GM18498 (cell line): ENCODE measurements around the gene CFAP221.

Experiments
- ATAC-seq: cut with Tn5 transposase; IDR thresholded peaks from one replicate; pipeline ENCODE4 v1.9.1; 2021; ENCODE audit warnings: mild to moderate bottlenecking, moderate library complexity; ENCODE audit not compliant: unreplicated experiment

CFAP221 gene

DNA sequence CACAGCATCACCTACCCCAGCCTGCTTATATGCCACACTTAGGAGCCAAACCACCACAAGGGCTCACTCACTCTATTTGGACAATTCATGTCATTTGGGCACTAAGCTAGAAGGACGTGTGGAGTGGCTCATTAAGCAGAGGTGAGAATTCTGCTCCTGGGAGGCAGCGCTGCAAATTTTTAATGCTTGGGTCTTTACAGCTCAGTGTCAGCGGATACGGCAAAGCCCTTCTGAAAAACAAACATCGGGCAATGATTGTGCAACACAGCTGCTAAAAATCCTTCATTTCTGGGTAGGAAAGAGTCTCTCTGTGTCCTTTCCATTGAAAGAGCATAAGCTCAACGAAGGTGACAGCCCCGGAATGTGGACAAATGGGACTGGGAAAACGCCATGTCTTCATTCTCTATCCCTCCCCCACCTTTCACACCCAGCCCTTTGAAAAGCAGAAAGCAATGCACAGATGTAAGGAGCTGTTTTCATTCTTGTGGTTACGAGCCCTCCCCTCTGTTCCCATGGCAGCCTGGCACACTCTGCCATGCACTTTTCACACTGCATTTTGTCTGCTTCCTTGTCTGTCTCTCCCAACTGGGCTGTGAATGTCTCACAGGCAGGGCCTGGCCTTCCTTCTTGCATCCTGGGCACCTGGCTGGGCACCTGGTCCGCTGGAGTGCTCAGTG is 150.7 kb downstream of the CFAP221 start:
- no peak for ATAC-seq

DNA sequence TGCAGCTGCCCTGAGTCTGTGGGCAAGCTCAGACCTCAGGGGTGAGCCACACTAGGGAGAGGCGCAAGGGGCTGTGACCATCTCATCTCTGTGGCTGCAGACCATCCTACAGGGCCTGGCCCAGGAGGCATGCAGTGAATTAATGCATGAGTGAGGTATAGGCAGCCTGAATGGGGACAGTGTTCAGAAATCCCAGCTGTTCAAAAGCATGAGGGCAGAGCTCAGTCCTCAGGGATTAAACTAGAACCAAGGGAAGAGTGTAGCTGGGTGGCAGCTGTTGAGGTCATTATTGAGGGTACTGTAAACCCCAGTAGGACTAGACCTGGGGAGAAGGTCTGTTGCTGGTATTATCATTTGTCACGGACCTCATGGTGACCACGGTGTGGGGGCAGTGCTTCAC is 151.8 kb downstream of the CFAP221 start:
- no peak for ATAC-seq

DNA sequence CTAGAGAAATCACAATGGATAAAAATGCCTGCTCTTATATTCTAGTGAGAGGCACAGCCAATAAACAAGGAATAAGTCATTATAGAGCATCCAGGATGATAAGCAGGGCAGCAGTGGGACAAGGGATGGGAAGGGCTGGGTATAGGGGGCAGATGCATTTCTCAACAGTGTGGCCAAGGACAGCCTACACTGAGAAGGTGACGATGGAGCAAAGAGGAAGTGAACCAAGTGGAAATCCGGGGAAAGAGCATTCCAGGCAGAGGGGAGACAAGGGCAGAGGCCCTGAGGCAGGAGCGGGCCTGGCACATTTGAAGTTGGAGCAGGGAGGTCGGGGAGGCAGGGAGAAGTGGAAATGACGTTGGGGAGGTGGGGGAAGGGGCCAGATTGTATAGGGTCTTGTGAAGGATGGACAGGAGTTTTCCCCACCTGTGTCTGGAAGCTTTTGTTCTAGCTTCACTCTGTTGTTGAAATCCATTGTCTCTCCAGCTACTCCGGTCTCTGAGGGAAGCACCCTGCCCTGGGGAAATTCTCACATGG is 152.3 kb downstream of the CFAP221 start:
- ATAC-seq: no peak

DNA sequence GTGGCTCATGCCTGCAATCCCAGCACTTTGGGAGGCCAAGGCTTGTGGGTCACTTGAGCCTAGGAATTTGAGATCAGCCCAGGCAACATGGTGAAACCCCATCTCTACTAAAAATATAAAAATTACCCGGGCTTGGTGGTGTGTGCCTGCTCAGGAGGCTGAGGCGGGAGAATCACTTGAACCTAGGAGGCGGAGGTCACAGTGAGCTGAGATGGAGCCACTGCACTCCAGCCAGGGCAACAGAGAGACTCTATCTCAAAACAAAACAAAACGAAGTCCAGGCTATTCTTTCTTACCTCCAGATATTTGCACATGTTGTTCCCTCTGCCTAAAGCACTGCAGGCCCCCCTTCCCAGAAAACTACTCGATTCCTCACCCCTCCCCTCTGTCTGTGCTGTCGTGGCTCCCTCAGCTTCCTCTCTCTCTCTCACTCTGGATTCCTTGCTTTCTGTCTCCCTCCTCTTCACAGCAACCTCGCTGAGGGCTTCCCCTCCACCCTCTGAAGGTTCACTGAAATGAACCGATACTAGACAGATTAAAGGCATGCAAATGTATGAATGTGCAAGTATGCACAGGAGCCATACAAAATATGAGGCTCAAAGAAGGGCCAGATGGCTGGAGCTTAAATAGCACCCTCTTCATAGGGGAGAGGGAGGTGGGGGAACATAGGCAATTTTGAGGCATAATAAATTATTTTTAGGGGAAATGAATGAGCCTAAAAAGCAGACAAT is 153.2 kb downstream of the CFAP221 start:
- peak; percentile 94 for ATAC-seq

DNA sequence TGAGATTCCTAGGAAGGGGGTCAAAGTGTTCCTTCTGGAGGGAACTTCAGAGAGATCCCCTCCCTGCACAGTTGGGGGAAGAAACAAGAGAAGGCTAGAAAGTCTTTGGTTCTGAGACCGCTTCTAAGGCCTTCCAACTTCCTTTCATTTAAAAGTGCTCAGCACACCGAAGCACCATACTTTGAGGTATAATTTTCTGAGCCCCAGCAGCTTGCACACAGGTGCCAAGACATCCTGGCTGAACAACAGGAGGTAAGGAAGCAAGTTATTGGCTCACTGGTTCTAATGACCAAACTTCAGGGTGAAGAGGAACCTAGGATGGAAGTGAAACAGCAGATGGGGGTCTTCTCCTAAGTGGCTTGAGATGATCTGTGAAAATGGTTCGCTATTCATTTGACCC is 154.0 kb downstream of the CFAP221 start:
- no peak for ATAC-seq

DNA sequence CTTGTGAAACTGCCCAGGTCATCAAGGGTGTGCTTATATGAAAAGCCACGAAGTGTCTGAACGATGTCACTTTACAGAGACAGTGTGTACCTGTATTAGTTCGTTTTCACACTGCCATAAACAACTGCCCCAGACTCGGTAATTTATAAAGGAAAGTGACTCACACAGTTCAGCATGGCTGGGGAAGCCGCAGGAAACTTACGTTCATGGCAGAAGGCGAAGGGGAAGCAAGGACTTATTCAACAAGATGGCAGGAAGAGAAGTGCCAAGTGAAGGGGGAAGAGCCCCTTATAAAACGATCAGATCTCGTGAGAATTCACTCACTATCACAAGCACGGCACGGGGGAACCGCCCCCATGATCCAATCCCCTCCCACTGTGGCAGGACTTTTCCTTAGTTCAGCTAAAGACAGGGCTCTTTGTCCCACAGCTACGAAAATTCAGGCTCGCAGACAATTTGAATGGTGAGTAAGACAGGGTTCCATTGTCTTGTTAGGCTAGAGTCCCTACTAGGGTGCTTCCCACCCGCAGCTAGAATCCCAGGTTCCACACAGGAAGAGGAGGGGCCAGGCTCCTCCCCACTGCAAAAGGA is 154.9 kb downstream of the CFAP221 start:
- ATAC-seq: no peak

DNA sequence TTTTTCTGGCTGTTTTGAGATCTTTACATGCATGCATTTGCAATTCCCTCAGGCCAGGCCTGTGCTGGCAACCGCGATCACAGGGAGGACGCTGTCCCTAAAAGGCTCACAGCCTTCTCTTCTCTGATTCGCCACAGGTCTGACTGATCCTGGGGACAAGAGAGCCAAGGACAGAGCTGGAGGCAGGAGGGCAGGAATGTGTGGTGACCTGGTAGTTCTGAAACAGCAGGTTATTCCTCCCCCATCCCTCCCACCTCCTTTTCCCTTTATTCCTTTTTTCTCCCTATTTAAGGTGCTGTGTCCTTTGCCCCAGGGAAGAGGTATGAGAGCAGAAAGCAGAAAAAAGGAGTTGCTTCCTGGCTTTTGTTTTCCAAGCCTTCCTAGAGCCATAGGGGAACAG is 156.6 kb downstream of the CFAP221 start:
- ATAC-seq: no peak

DNA sequence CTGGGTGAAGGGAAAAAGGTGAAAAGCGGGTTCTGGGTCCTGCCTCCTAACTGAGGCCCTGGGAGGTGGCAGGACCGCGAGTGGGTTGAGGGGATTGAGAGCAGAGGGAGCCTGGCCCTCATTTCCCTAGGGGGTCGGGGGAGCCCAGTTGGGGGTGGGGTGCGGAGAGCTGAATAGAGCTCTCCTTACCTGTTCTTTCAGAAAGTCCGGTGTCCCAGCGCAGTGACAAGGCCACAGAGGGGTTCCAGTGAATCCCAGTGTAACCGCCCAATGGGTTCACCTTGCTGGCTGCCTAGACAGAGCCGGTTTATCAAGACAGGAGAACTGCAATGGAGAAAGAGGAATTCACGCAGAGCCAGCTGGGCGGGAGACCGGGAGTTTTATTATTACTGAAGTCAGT is 157.1 kb downstream of the CFAP221 start:
- ATAC-seq: no peak

DNA sequence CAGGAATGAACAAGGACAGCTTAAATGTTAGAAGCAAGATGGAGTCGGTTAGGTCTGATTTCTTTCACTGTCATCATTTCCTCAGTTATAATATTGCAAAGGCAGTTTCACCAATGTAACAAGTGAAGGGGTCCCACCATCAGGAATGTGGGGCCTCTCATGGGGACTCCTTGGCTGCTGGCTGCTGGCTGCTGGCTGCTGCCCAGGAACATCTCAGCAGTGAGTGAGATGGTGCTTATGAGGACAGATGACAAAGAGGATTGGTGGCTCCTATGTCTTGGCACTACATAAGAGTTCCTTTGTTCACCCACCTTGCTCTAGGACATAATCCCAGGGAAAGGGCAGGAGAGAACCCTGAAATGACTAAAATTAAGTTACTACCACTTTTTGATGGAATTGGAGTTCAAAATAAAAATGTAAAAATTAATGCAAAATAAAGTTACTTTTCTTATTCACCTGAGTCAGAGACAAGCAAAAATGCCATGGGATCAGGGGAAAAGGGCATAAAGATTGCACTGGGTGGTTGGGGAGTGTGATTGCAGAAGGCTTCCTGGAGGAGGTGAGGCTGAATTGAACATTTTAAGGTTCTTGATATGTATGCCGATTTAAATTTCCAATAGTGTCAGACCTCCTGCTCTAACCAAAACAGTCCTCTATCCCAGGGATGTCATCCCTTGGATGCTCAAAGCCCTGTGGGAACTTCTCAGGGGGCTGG is 158.1 kb downstream of the CFAP221 start:
- no peak for ATAC-seq

DNA sequence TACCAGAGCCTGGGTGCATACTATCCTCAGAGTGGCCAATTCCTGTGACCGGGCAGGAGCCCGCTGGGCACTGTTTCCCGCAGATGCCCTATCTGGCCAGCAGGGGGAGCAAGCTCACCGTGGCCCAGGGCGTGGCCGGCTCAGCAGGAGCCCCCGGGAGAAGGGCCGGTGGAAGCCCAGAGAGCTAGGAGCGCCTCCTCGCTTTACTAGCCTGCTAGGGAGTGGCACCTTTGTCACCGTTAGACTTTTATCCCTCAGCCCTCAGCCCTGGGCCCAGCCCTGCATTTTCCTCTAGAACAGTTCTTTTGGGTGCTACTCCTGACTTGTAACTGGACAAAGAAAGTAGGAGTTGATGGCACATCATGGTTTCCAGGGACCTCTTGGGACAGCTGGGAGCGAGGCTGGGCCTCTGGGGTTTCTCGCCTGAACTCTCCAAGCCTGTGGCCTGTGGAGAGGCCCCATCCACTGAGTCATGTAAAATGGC is 158.7 kb downstream of the CFAP221 start:
- peak; percentile 84 for ATAC-seq

DNA sequence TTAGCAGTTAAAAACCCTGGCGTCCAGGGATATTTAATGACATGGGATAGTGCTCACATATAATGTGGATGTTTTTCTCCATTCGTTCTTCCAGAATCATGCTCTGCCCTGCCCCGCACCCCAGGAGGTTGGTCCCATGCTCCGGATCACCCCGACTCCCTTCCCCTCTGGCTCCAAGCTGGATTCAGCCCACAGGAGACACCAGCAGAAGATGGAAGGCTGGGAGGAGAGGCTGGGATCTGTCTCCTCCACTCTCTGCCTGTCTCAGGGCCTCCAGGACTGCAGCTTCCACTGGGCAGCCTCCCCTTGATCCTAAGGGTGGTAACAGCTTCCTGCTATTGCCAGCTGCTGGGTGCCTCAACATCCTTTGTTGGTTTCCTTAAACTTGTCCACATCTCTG is 159.3 kb downstream of the CFAP221 start:
- no peak for ATAC-seq

DNA sequence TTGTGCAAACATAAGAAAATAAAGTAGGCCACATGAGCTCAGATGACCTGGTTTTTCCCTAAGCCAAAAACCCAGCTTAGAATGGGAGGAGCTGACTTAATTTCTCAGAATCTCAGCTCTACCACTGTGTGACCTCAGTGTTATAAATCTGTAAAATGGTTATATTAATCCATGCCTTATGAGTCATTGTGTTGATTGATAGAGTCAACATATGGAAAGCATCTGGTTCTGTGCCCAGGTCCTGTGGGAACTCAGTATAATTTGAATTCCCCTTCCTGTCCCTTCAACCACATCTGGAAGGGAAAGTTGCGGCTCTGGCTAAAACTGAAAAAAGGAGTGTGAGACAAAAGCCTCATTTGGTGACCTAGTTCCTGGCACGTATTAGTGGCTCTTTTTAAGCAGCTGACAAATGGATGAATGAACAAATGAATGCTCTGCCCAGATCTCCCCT is 160.4 kb downstream of the CFAP221 start:
- ATAC-seq: no peak

DNA sequence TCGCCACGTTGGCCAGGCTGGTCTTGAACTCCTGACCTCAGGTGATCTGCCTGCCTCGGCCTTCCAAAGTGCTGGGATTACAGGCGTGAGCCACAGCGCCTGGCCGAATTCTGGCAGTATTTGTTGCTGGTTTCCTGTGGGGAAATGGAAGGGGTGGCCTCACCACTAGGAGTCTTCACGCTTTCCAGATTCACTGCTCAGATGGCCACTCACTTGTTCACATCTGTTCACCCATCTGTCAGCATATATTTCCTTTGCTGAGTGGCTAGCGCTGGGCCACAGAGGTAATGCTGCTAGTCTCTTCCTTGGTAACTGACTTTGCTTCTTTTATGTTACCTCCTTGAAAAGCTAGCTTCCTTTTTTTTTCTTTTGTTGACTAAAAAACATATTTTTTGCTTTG is 162.0 kb downstream of the CFAP221 start:
- ATAC-seq: no peak
